ENCODE results near the gene MESP2.

Gene MESP2

GRCh38 chr15:89756897-89757296, 19.2 kb upstream of the MESP2 start:
- no peak for DNase-seq (ENCODE audit: low spot score)
- TF ChIP-seq CTCF (IDR thresholded peaks at IDR 0.05; ENCODE audit: extremely low read depth, missing control alignments), result no peak

GRCh38 chr15:89758283-89758682, 17.8 kb upstream of the MESP2 start:
- DNase-seq (ENCODE audit: low spot score), result no peak

GRCh38 chr15:89758981-89759380, 17.2 kb upstream of the MESP2 start:
- no peak for DNase-seq (ENCODE audit: low spot score)
- TF ChIP-seq CTCF (IDR thresholded peaks at IDR 0.05; ENCODE audit: extremely low read depth, missing control alignments), result no peak

More at GRCh38 chr15:89758283-89758682, 17.8 kb upstream of the MESP2 start:
- no peak for TF ChIP-seq CTCF (IDR thresholded peaks at IDR 0.05; ENCODE audit: extremely low read depth, missing control alignments)

- no peak for DNase-seq (ENCODE audit: low spot score)
- no peak for TF ChIP-seq CTCF (IDR thresholded peaks at IDR 0.05; ENCODE audit: extremely low read depth, missing control alignments)
Observed at GRCh38 chr15:89759835-89760234, 16.3 kb upstream of the MESP2 start.

- peak; percentile 84 for DNase-seq (ENCODE audit: low spot score)
- peak; percentile 92 for TF ChIP-seq CTCF (IDR thresholded peaks at IDR 0.05; ENCODE audit: extremely low read depth, missing control alignments)
Observed at GRCh38 chr15:89760303-89761008, 15.7 kb upstream of the MESP2 start.

- no peak for DNase-seq (ENCODE audit: low spot score)
- TF ChIP-seq CTCF (IDR thresholded peaks at IDR 0.05; ENCODE audit: extremely low read depth, missing control alignments), result no peak
Observed at GRCh38 chr15:89761009-89761831, 14.9 kb upstream of the MESP2 start.

GRCh38 chr15:89761929-89762328, 14.2 kb upstream of the MESP2 start:
- DNase-seq (ENCODE audit: low spot score), result no peak

More at GRCh38 chr15:89761929-89762328, 14.2 kb upstream of the MESP2 start:
- no peak for TF ChIP-seq CTCF (IDR thresholded peaks at IDR 0.05; ENCODE audit: extremely low read depth, missing control alignments)
